Astrocyte (in vitro differentiated cells and primary cell): ENCODE results near the gene CRIM1. TPM values are rescaled to one million over a fixed set of nuclear protein-coding genes. Genes with fewer than 3 reads are reported as not detected.

Experiments
- DNase-seq: peaks from one replicate; pipeline ENCODE4 v3.0.0-alpha.2; 2010; ENCODE audit warnings: low read depth
- FAIRE-seq: peaks from 2 replicates; lab custom pipeline; 2011; peaks lifted over from hg19 to GRCh38; lab: Jason Lieb, UNC
- H2AFZ ChIP-seq: 2 replicates; pipeline ENCODE4 v1.6.0; 2012; ENCODE audit warnings: low read depth, low read length, inconsistent platforms
- H3K27ac ChIP-seq: 2 replicates; pipeline ENCODE4 v1.5.1; 2011; ENCODE audit warnings: low read depth, low read length, inconsistent platforms
- H3K27me3 ChIP-seq: 2 replicates; pipeline ENCODE4 v1.6.0; 2011; ENCODE audit warnings: low read length, inconsistent platforms; ENCODE audit not compliant: insufficient read depth
- H3K36me3 ChIP-seq: 2 replicates; pipeline ENCODE4 v1.5.1; 2011; ENCODE audit warnings: low read length, inconsistent platforms; ENCODE audit not compliant: insufficient read depth
- H3K4me1 ChIP-seq: 2 replicates; pipeline ENCODE4 v1.5.1; 2011; ENCODE audit warnings: low read length, inconsistent platforms; ENCODE audit not compliant: insufficient read depth
- H3K4me2 ChIP-seq: 2 replicates; pipeline ENCODE4 v1.6.0; 2012; ENCODE audit warnings: low read length, inconsistent platforms
- H3K4me3 ChIP-seq: 2 replicates; pipeline ENCODE4 v1.5.1; 2011; ENCODE audit warnings: low read depth, mild to moderate bottlenecking, low read length, inconsistent platforms; ENCODE audit not compliant: insufficient read depth
- H3K79me2 ChIP-seq: 2 replicates; pipeline ENCODE4 v1.6.0; 2012; ENCODE audit warnings: mild to moderate bottlenecking, low read length, inconsistent platforms; ENCODE audit not compliant: insufficient read depth
- H3K9ac ChIP-seq: 2 replicates; pipeline ENCODE4 v1.6.0; 2012; ENCODE audit warnings: mild to moderate bottlenecking, low read length, inconsistent platforms
- H3K9me3 ChIP-seq: 2 replicates; pipeline ENCODE4 v1.5.1; 2012; ENCODE audit warnings: low read depth, mild to moderate bottlenecking, low read length, inconsistent platforms; ENCODE audit not compliant: insufficient read depth
- H4K20me1 ChIP-seq: 2 replicates; pipeline ENCODE4 v1.6.0; 2012; ENCODE audit warnings: low read length, inconsistent platforms; ENCODE audit not compliant: insufficient read depth
- H3K27ac Mint-ChIP-seq: one replicate; pipeline ENCODE4 v1.8.0; 2021; ENCODE audit warnings: mild to moderate bottlenecking, mixed read lengths; ENCODE audit not compliant: unreplicated experiment
- H3K27me3 Mint-ChIP-seq: one replicate; pipeline ENCODE4 v1.8.0; 2021; ENCODE audit warnings: low read depth, mixed read lengths; ENCODE audit not compliant: unreplicated experiment
- H3K36me3 Mint-ChIP-seq: one replicate; pipeline ENCODE4 v1.8.0; 2021; ENCODE audit warnings: low read depth, mixed read lengths; ENCODE audit not compliant: unreplicated experiment
- H3K4me1 Mint-ChIP-seq: one replicate; pipeline ENCODE4 v1.8.0; 2021; ENCODE audit warnings: low read depth, mixed read lengths; ENCODE audit not compliant: unreplicated experiment
- H3K4me3 Mint-ChIP-seq: one replicate; pipeline ENCODE4 v1.8.0; 2021; ENCODE audit warnings: mild to moderate bottlenecking, moderate library complexity, mixed read lengths; ENCODE audit not compliant: unreplicated experiment
- H3K9me3 Mint-ChIP-seq: one replicate; pipeline ENCODE4 v1.8.0; 2021; ENCODE audit warnings: mild to moderate bottlenecking, mixed read lengths; ENCODE audit not compliant: unreplicated experiment
- EZH2 ChIP-seq: IDR thresholded peaks from 2 replicates; pipeline ENCODE4 v1.6.1; 2012; ENCODE audit warnings: mild to moderate bottlenecking, low read length, inconsistent platforms; ENCODE audit not compliant: insufficient read depth
- total RNA-seq: library from RNA; stranded (reverse); gene quantifications from 2 replicates; pipeline ENCODE4 v1.2.1, GENCODE V29; 2021
- TF ChIP-seq, protein P1 (sequence below): IDR thresholded peaks from 2 replicates; pipeline ENCODE4 v1.5.1; 2011; ENCODE audit warnings: low read depth, mild to moderate bottlenecking, inconsistent platforms, low read length, moderate library complexity; ENCODE audit not compliant: insufficient read depth

The CRIM1 gene
- total RNA-seq, 1 donor from 2014 or later, result 180 TPM

DNA sequence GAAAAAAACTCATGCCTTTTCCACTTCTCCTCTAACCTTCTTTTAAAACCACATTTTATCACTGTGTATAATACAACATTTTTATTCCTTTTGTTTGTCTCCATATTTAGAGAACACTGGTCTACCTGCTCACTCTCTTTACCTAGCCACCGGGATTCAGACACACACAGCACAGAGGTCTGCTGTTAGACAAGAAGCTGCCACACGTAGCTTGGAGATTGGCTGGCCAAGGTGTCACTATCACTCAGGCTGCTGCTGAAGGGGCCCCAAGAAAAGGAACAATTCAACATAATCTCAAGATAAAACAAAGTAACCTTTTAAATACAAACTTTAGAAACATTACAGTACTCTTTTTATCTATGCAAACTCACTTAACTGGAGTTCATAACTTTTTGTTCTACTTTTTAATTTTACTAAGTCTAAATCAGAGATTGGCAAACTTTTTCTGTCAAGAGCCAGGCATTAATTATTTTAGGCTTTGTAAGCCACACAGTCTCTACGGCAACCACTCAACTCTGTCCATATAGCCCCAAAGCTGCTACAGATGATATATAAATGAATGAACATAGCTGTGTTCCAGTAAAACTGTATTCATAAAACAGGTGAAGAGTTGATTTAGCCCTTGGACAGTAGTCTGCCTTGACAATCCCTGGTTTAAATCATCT lies 216.6 kb downstream of the CRIM1 start:
- H3K9ac ChIP-seq, result no peak overlapping the region
- Mint-ChIP-seq H3K9me3 (no peaks in the 10 kb centered on the region), H3K36me3 (peaks cover 16% of the 10 kb centered on the region), H3K4me3 (no peak overlapping the region), H3K4me1 (peaks cover 21% of the 10 kb centered on the region), H3K27me3 (no peaks in the 10 kb centered on the region), H3K27ac (no peak overlapping the region)
- H3K9me3 ChIP-seq, result no peaks in the 10 kb centered on the region
- no peak overlapping the region for H3K4me3 ChIP-seq
- H3K36me3 ChIP-seq, result peaks cover 15% of the 10 kb centered on the region
- H3K27ac ChIP-seq, result no peak overlapping the region
- no peak overlapping the region for H2AFZ ChIP-seq
- peaks cover 51% of the 10 kb centered on the region for H3K79me2 ChIP-seq
- H3K27me3 ChIP-seq, result no peaks in the 10 kb centered on the region
- no peaks in the 10 kb centered on the region for H4K20me1 ChIP-seq
- peaks cover 21% of the 10 kb centered on the region for H3K4me1 ChIP-seq
- FAIRE-seq, result no peak
- H3K4me2 ChIP-seq, result no peak overlapping the region
- no peak for DNase-seq
- TF ChIP-seq, protein P1, sequence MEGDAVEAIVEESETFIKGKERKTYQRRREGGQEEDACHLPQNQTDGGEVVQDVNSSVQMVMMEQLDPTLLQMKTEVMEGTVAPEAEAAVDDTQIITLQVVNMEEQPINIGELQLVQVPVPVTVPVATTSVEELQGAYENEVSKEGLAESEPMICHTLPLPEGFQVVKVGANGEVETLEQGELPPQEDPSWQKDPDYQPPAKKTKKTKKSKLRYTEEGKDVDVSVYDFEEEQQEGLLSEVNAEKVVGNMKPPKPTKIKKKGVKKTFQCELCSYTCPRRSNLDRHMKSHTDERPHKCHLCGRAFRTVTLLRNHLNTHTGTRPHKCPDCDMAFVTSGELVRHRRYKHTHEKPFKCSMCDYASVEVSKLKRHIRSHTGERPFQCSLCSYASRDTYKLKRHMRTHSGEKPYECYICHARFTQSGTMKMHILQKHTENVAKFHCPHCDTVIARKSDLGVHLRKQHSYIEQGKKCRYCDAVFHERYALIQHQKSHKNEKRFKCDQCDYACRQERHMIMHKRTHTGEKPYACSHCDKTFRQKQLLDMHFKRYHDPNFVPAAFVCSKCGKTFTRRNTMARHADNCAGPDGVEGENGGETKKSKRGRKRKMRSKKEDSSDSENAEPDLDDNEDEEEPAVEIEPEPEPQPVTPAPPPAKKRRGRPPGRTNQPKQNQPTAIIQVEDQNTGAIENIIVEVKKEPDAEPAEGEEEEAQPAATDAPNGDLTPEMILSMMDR, result no peak
- no peak for TF ChIP-seq EZH2

DNA sequence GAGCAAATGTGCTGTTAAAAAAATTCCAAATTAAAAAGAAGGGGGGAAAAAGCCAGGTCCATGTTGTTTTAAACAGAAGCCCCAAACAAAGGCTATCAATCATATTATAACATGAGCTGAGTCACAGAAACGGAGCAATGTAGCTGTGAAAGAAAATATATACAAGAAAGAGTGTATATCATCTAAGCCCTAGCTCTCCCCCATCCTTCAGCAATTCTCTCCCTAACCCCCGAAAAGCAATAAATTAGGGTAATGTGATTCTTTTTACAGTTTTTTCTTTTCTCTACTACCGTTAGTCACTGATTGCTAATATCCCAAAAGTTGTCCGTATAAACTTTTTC lies 217.1 kb downstream of the CRIM1 start:
- Histone ChIP-seq H3K79me2 (peaks cover 49% of the 10 kb centered on the region), H3K4me2 (no peak overlapping the region), H3K36me3 (peaks cover 19% of the 10 kb centered on the region)

DNA sequence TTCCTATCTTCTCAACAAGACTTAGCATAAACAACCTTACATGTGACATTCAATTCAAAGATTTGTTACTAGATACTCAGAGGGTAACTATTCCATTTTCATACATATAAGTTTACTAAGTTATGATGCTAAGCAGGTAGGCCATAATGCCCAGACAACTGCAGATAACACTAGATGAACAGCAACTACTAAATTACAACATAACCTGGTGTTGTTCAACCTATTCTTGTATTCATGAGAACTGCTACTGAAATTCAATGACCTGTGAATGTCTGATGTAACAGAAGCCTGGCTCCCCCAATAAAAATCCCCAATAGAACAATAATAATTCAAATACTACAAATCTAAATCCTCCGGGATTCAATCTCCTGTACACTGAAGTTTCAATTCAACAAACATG lies 217.6 kb downstream of the CRIM1 start:
- Mint-ChIP-seq H3K9me3 (no peaks in the 10 kb centered on the region), H3K36me3 (peaks cover 18% of the 10 kb centered on the region), H3K27me3 (no peaks in the 10 kb centered on the region), H3K27ac (no peak overlapping the region), H3K4me1 (peaks cover 17% of the 10 kb centered on the region), H3K4me3 (no peak overlapping the region)
- no peaks in the 10 kb centered on the region for H3K9me3 ChIP-seq
- TF ChIP-seq EZH2, result no peak
- TF ChIP-seq, protein P1, result no peak
- no peaks in the 10 kb centered on the region for H4K20me1 ChIP-seq
- no peaks in the 10 kb centered on the region for H3K27me3 ChIP-seq
- no peak overlapping the region for H3K27ac ChIP-seq
- peaks cover 16% of the 10 kb centered on the region for H3K4me1 ChIP-seq
- no peak for FAIRE-seq
- no peak overlapping the region for H2AFZ ChIP-seq
- H3K4me2 ChIP-seq, result no peak overlapping the region
- H3K4me3 ChIP-seq, result no peak overlapping the region
- H3K36me3 ChIP-seq, result peaks cover 24% of the 10 kb centered on the region
- no peak for DNase-seq
- H3K9ac ChIP-seq, result no peak overlapping the region
- H3K79me2 ChIP-seq, result peaks cover 47% of the 10 kb centered on the region

More for the DNA sequence above, 217.1 kb downstream of the CRIM1 start:
- H3K4me3 Mint-ChIP-seq, result no peak overlapping the region
- Histone ChIP-seq H2AFZ (no peak overlapping the region), H4K20me1 (no peaks in the 10 kb centered on the region), H3K4me1 (peaks cover 20% of the 10 kb centered on the region), H3K27me3 (no peaks in the 10 kb centered on the region), H3K27ac (no peak overlapping the region), H3K9ac (no peak overlapping the region), H3K9me3 (no peaks in the 10 kb centered on the region), H3K4me3 (no peak overlapping the region)
- H3K36me3 Mint-ChIP-seq, result peaks cover 16% of the 10 kb centered on the region
- H3K27ac Mint-ChIP-seq, result no peak overlapping the region
- TF ChIP-seq EZH2, result no peak
- TF ChIP-seq, protein P1, result no peak
- DNase-seq (no peak), FAIRE-seq (no peak)
- H3K4me1 Mint-ChIP-seq, result peaks cover 20% of the 10 kb centered on the region
- no peaks in the 10 kb centered on the region for H3K9me3 Mint-ChIP-seq
- H3K27me3 Mint-ChIP-seq, result no peaks in the 10 kb centered on the region
